A549 (cell line): ENCODE data around the gene TMEM232.

Source experiments
- CHD2 ChIP-seq: fragments of 150-350 bp; IDR thresholded peaks from 2 replicates; pipeline ENCODE4 v1.6.1; 2014; ENCODE audit warnings: low read length; ENCODE audit not compliant: partially characterized antibody
- MAZ ChIP-seq: fragments of 150-350 bp; IDR thresholded peaks from 2 replicates; pipeline ENCODE4 v1.6.1; 2014; ENCODE audit warnings: antibody characterized with exemption, low read depth, low read length, borderline replicate concordance
- MYC ChIP-seq: IDR thresholded peaks from 2 replicates; pipeline ENCODE4 v1.6.1; 2012; ENCODE audit warnings: mild to moderate bottlenecking, inconsistent platforms, low read length, improper control_type of control experiment, borderline replicate concordance
- POLR2A ChIP-seq: IDR thresholded peaks from 2 replicates; pipeline ENCODE4 v1.6.1; 2012; ENCODE audit warnings: mild to moderate bottlenecking, low read length
- POLR2AphosphoS2 ChIP-seq: conservative IDR thresholded peaks from 2 replicates; pipeline ENCODE4 v1.6.1; 2012; ENCODE audit warnings: low read length, improper control_type of control experiment, inconsistent platforms
- RNF2 ChIP-seq: fragments of 200-600 bp; sonication (generic); IDR thresholded peaks from 2 replicates; pipeline ENCODE4 v1.6.1; 2016; ENCODE audit warnings: low read depth, mild to moderate bottlenecking, antibody characterized with exemption, moderate library complexity, borderline replicate concordance
- TP53 ChIP-seq: fragments of 250-450 bp; sonication (Bioruptor Pico); IDR thresholded peaks from 2 replicates; pipeline ENCODE4 v1.5.0; 2021; ENCODE audit warnings: mild to moderate bottlenecking, moderate library complexity
- TF ChIP-seq, protein P1 (sequence below): fragments of >200 bp; sonication (Bioruptor Twin); formaldehyde crosslinking; IDR thresholded peaks from 3 replicates; pipeline ENCODE4 v1.5.1; 2016
- TF ChIP-seq, protein P2 (sequence below): fragments of 200-600 bp; sonication (generic); IDR thresholded peaks from 2 replicates; pipeline ENCODE4 v1.6.1; 2016; ENCODE audit warnings: antibody characterized with exemption, mild to moderate bottlenecking, moderate library complexity
- TF ChIP-seq, protein P3 (sequence below): fragments of 250-450 bp; sonication (Bioruptor Pico); IDR thresholded peaks from 2 replicates; pipeline ENCODE4 v1.5.0; 2020; ENCODE audit warnings: low read depth, mild to moderate bottlenecking, moderate library complexity
- TF ChIP-seq, protein P4 (sequence below): fragments of >200 bp; sonication (Bioruptor Twin); formaldehyde crosslinking; IDR thresholded peaks from 3 replicates; pipeline ENCODE4 v1.6.1; 2016
- TF ChIP-seq, protein P5 (sequence below): IDR thresholded peaks from 2 replicates; pipeline ENCODE4 v1.6.1; 2012

DNA sequence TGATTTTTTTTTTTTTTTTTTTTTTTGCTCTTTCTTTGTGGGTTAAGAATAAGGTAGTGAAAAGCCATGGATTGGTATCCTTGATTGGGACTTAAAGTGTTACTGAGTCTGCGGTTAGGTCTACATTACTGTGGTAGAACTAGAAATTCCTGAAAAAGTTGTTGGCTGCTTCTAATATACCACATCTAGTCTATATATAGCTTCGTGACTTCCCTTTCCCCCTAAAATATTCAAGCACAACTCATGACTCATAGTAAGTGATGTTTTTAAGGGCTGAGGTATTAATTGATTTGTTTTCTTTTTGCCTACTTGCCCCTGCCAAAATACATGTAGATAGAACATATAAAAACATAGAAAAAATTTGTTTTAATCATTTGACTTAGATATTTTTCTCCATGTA is 247.6 kb downstream of the TMEM232 start:
- TF ChIP-seq, protein P1, sequence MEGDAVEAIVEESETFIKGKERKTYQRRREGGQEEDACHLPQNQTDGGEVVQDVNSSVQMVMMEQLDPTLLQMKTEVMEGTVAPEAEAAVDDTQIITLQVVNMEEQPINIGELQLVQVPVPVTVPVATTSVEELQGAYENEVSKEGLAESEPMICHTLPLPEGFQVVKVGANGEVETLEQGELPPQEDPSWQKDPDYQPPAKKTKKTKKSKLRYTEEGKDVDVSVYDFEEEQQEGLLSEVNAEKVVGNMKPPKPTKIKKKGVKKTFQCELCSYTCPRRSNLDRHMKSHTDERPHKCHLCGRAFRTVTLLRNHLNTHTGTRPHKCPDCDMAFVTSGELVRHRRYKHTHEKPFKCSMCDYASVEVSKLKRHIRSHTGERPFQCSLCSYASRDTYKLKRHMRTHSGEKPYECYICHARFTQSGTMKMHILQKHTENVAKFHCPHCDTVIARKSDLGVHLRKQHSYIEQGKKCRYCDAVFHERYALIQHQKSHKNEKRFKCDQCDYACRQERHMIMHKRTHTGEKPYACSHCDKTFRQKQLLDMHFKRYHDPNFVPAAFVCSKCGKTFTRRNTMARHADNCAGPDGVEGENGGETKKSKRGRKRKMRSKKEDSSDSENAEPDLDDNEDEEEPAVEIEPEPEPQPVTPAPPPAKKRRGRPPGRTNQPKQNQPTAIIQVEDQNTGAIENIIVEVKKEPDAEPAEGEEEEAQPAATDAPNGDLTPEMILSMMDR: no peak
- TF ChIP-seq, protein P2, sequence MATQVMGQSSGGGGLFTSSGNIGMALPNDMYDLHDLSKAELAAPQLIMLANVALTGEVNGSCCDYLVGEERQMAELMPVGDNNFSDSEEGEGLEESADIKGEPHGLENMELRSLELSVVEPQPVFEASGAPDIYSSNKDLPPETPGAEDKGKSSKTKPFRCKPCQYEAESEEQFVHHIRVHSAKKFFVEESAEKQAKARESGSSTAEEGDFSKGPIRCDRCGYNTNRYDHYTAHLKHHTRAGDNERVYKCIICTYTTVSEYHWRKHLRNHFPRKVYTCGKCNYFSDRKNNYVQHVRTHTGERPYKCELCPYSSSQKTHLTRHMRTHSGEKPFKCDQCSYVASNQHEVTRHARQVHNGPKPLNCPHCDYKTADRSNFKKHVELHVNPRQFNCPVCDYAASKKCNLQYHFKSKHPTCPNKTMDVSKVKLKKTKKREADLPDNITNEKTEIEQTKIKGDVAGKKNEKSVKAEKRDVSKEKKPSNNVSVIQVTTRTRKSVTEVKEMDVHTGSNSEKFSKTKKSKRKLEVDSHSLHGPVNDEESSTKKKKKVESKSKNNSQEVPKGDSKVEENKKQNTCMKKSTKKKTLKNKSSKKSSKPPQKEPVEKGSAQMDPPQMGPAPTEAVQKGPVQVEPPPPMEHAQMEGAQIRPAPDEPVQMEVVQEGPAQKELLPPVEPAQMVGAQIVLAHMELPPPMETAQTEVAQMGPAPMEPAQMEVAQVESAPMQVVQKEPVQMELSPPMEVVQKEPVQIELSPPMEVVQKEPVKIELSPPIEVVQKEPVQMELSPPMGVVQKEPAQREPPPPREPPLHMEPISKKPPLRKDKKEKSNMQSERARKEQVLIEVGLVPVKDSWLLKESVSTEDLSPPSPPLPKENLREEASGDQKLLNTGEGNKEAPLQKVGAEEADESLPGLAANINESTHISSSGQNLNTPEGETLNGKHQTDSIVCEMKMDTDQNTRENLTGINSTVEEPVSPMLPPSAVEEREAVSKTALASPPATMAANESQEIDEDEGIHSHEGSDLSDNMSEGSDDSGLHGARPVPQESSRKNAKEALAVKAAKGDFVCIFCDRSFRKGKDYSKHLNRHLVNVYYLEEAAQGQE: no peak
- TF ChIP-seq, protein P3, sequence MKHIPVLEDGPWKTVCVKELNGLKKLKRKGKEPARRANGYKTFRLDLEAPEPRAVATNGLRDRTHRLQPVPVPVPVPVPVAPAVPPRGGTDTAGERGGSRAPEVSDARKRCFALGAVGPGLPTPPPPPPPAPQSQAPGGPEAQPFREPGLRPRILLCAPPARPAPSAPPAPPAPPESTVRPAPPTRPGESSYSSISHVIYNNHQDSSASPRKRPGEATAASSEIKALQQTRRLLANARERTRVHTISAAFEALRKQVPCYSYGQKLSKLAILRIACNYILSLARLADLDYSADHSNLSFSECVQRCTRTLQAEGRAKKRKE: no peak
- TF ChIP-seq MYC (no peak), MAZ (no peak), POLR2A (no peak), RNF2 (no peak), TP53 (CRISPR knock-in tag) (no peak), CHD2 (no peak), POLR2AphosphoS2 (no peak)
- TF ChIP-seq, protein P4, sequence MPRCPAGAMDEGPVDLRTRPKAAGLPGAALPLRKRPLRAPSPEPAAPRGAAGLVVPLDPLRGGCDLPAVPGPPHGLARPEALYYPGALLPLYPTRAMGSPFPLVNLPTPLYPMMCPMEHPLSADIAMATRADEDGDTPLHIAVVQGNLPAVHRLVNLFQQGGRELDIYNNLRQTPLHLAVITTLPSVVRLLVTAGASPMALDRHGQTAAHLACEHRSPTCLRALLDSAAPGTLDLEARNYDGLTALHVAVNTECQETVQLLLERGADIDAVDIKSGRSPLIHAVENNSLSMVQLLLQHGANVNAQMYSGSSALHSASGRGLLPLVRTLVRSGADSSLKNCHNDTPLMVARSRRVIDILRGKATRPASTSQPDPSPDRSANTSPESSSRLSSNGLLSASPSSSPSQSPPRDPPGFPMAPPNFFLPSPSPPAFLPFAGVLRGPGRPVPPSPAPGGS: no peak
- TF ChIP-seq, protein P5, sequence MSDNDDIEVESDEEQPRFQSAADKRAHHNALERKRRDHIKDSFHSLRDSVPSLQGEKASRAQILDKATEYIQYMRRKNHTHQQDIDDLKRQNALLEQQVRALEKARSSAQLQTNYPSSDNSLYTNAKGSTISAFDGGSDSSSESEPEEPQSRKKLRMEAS: no peak
